ENCODE measurements around the gene NXPE3. TPM values are rescaled to one million over a fixed set of nuclear protein-coding genes. Genes with fewer than 3 reads are reported as not detected.

The NXPE3 gene
- total and polyA plus RNA-seq, 10 of the 15 experiments (the other 5 are each of a cell fraction or from before 2014, with no cell fraction given), result 2.0 to 8.7 (median 5.2) TPM

- TF ChIP-seq IRF4 (IDR thresholded peaks at IDR 0.05; ENCODE audit: low read depth, low read length) (no peak), POLR2A (IDR thresholded peaks at IDR 0.05; ENCODE audit: low read depth, low read length) (peak; percentile 43; the same call in 1 of the 2 replicates), IRF3 (IDR thresholded peaks at IDR 0.05) (no peak), SPI1 (IDR thresholded peaks at IDR 0.05; ENCODE audit: borderline replicate concordance, insufficient read depth, low read depth, low read length) (no peak)
These were observed 78.3 kb downstream of the NXPE3 start (continued) for GRCh38 chr3:101857301-101857741.

GRCh38 chr3:101858464-101859030 lies 79.5 kb downstream of the NXPE3 start:
- RAD21 ChIA-PET (ENCODE audit: unreplicated experiment), result interaction anchor here (0.8 to 2.2 kb wide), 3 partner anchors 44 to 366 kb away, joined by 3 to 7 read pairs (median 5); no protein-coding TSS in a partner anchor
- SMC1A ChIA-PET (ENCODE audit: uncharacterized antibody, unreplicated experiment), result interaction anchor here (0.6 to 10.9 kb wide), 15 partner anchors 10 to 239 kb away, joined by 3 to 72 read pairs (median 3); no protein-coding TSS in a partner anchor
- no peaks in the 10 kb centered on the region for H4K20me1 ChIP-seq (ENCODE audit: control insufficient read depth, insufficient read depth)
- no peak overlapping the region for H3K4me2 ChIP-seq (ENCODE audit: control insufficient read depth, insufficient read depth)
- H3K4me1 ChIP-seq (ENCODE audit: control insufficient read depth, insufficient read depth, low read length), result peaks cover 12% of the 10 kb centered on the region
- peaks cover 15 to 53% of the 10 kb centered on the region in 2 experiments for H3K36me3 ChIP-seq (ENCODE audit: control insufficient read depth in 2 of 2, insufficient read depth in 2 of 2, low read length in 1 of 2)
- intact Hi-C loops (cut with micrococcal nuclease; ENCODE audit: unreplicated experiment) (no loop called here), in situ Hi-C loops (cut with MboI) (no loop called here)
- H3K9ac ChIP-seq (ENCODE audit: control insufficient read depth, insufficient read depth, low read length), result no peak overlapping the region
- DNase-seq (ENCODE audit: low read depth, low spot score) (no peak), ATAC-seq (no peak), FAIRE-seq (no peak)
- CTCF ChIA-PET, result interaction anchor here (1.4 to 3.6 kb wide), 2 partner anchors 8 to 367 kb away, joined by 3 to 24 read pairs; no protein-coding TSS in a partner anchor
- H3K79me2 ChIP-seq (ENCODE audit: control insufficient read depth, insufficient read depth, low read length), result peaks cover 21% of the 10 kb centered on the region
- H2AFZ ChIP-seq (ENCODE audit: control insufficient read depth, low read depth, low read length), result no peak overlapping the region
- TF ChIP-seq IKZF2 (IDR thresholded peaks at IDR 0.05), result no peak
- peak; percentile 67; the same call in 1 of the 2 replicates for TF ChIP-seq POLR2AphosphoS5 (IDR thresholded peaks at IDR 0.05; ENCODE audit: low read length)
- BruUV-seq (replicated peaks), result no TSS peak
- no peak overlapping the region for H3K27ac ChIP-seq (ENCODE audit: control insufficient read depth, insufficient read depth)
- POLR2A ChIA-PET, result interaction anchor here (0.6 kb wide), 1 partner anchor 63 kb away, joined by 6 read pairs; no protein-coding TSS in a partner anchor
- WGBS (ENCODE audit: insufficient coverage, insufficient replicate concordance, low lambda C conversion rate, missing lambda C conversion rate), result 97% methylated on average over 4 of the region's 4 CpGs
- H3K9me3 ChIP-seq (replicated peaks; ENCODE audit: control insufficient read depth, insufficient read depth, low read length), result no peaks in the 10 kb centered on the region; the same call in 2 of the 3 replicates
- H3K4me3 ChIP-seq, result no peak overlapping the region
- H3K27me3 ChIP-seq (replicated peaks in 1 of 2; ENCODE audit: control insufficient read depth in 2 of 2, insufficient read depth in 2 of 2, low read length in 1 of 2), result no peaks in the 10 kb centered on the region
